Measurements from ENCODE around the gene SERPINA9. TPM values are rescaled to one million over a fixed set of nuclear protein-coding genes. Genes with fewer than 3 reads are reported as not detected.

SERPINA9 gene
- total and polyA plus RNA-seq, 4 donors, result not detected

DNA sequence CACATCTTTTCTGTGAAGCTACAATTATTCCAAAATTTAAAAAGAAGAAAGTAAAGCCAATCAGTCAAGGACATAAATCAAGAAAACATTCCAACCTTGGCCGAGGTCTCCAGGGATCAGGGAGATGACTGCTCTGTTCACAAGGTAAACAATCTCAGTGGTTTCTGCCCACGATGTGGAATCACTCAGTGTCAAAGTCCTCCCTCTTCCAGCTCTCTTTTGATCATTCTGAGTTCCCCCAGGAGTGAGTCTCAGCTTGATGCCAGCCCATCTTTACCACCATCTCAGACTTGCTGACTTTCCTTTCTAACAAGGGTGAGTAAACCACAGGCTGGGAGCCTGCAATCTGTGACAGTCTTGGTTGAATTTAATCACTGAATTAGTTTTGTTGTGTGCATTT lies 4.8 kb upstream of the SERPINA9 start:
- H3K4me1 ChIP-seq (ENCODE audit: control insufficient read depth, insufficient read depth, low read length), result peaks cover 3% of the 10 kb centered on the region
- WGBS (ENCODE audit: insufficient coverage), result 54% methylated on average over 2 of the region's 2 CpGs
- no peak for DNase-seq (ENCODE audit: low read depth in 4 of 6, low spot score in 6 of 6)
- H3K9me3 ChIP-seq (ENCODE audit: control insufficient read depth, insufficient read depth, low read length), result no peaks in the 10 kb centered on the region
- H3K36me3 ChIP-seq (ENCODE audit: control insufficient read depth, insufficient read depth, low read length), result no peaks in the 10 kb centered on the region
- no peak overlapping the region for H3K4me3 ChIP-seq (ENCODE audit: low read depth, low read length)
- H3K27ac ChIP-seq (ENCODE audit: low read depth, low read length), result no peak overlapping the region
- H3K27me3 ChIP-seq (ENCODE audit: control insufficient read depth, insufficient read depth, low read length), result no peaks in the 10 kb centered on the region

DNA sequence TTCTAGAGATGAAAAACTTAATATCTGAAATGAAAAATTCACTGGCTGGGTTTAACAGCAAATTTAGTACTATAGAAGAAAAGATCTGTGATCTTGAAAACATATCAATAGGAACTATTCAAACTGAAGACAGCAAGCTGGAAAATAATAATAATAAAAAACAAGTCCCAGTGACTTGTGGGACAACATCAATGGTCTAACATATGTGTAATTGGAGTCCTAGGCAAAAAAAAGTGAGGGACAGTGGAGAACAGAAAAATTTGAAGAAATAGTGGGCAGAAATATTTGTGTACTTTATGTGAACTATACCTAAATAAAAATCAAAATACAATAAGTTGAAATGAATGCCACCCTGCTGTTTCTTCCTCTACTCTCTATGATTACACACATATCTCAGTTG lies 2.4 kb upstream of the SERPINA9 start:
- no peak for DNase-seq (ENCODE audit: low read depth in 4 of 6, low spot score in 6 of 6)
- Histone ChIP-seq H3K4me3 (ENCODE audit: low read depth, low read length) (no peak overlapping the region), H3K27me3 (ENCODE audit: control insufficient read depth, insufficient read depth, low read length) (no peaks in the 10 kb centered on the region), H3K36me3 (ENCODE audit: control insufficient read depth, insufficient read depth, low read length) (no peaks in the 10 kb centered on the region), H3K4me1 (ENCODE audit: control insufficient read depth, insufficient read depth, low read length) (no peaks in the 10 kb centered on the region), H3K27ac (ENCODE audit: low read depth, low read length) (no peak overlapping the region), H3K9me3 (ENCODE audit: control insufficient read depth, insufficient read depth, low read length) (no peaks in the 10 kb centered on the region)

- Histone ChIP-seq H3K9me3 (ENCODE audit: control insufficient read depth, insufficient read depth, low read length) (no peaks in the 10 kb centered on the region), H3K27ac (ENCODE audit: low read depth, low read length) (no peak overlapping the region), H3K4me3 (ENCODE audit: low read depth, low read length) (no peak overlapping the region), H3K27me3 (ENCODE audit: control insufficient read depth, insufficient read depth, low read length) (no peaks in the 10 kb centered on the region), H3K36me3 (ENCODE audit: control insufficient read depth, insufficient read depth, low read length) (no peaks in the 10 kb centered on the region), H3K4me1 (ENCODE audit: control insufficient read depth, insufficient read depth, low read length) (no peaks in the 10 kb centered on the region)
- WGBS (ENCODE audit: insufficient coverage), result 78% methylated on average over 7 of the region's 7 CpGs
- DNase-seq (ENCODE audit: low read depth in 4 of 6, low spot score in 6 of 6), result no peak
Measured at GRCh38 chr14:94474581-94475031, 1.4 kb downstream of the SERPINA9 start.

DNA sequence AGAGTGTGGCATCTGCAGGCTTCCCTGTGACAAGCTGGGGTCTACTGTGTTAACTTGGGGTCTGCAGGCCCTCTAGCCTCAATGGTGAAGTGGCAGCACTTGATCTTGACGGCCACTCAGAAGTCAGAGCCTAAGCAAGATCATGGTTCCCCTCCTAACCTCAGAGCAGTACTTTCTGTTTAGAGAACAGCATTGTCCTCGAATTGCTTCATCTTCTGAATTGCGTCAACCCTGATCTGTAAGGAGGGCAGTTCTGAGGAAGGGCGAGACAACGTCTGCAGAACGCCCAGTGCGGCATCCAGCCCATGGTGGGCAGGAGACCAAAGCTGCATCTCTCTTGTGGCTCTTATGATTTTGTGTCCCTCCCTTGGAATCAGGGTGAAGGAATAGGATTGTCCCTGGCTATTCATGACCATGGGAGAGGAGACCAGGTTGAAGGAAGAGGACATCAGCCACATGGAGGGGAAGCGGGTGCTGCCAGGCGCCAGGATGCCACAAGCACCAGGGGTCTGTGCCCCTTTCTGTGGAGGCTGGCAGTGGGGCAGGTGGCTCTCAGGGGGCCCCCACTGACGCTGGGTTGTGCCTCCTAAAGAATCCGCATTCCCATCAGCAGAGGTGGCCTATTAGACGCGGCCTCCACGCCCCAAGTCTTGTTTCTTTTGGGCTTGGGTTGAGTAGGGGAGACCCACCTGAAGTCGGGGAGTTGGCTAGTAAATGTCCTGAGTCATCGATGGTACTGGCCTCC lies 2.2 kb downstream of the SERPINA9 start:
- H3K9me3 ChIP-seq (ENCODE audit: control insufficient read depth, insufficient read depth, low read length), result no peaks in the 10 kb centered on the region
- H3K4me3 ChIP-seq (ENCODE audit: low read depth, low read length), result no peak overlapping the region
- no peaks in the 10 kb centered on the region for H3K36me3 ChIP-seq (ENCODE audit: control insufficient read depth, insufficient read depth, low read length)
- DNase-seq (ENCODE audit: low read depth in 4 of 6, low spot score in 6 of 6), result no peak
- H3K27me3 ChIP-seq (ENCODE audit: control insufficient read depth, insufficient read depth, low read length), result no peaks in the 10 kb centered on the region
- 91% methylated on average over 16 of the region's 16 CpGs for WGBS (ENCODE audit: insufficient coverage)
- H3K4me1 ChIP-seq (ENCODE audit: control insufficient read depth, insufficient read depth, low read length), result no peaks in the 10 kb centered on the region
- H3K27ac ChIP-seq (ENCODE audit: low read depth, low read length), result no peak overlapping the region

GRCh38 chr14:94472842-94473241 lies 3.2 kb downstream of the SERPINA9 start:
- Histone ChIP-seq H3K36me3 (ENCODE audit: control insufficient read depth, insufficient read depth, low read length) (no peaks in the 10 kb centered on the region), H3K9me3 (ENCODE audit: control insufficient read depth, insufficient read depth, low read length) (no peaks in the 10 kb centered on the region), H3K4me1 (ENCODE audit: control insufficient read depth, insufficient read depth, low read length) (no peaks in the 10 kb centered on the region), H3K27me3 (ENCODE audit: control insufficient read depth, insufficient read depth, low read length) (no peaks in the 10 kb centered on the region), H3K4me3 (ENCODE audit: low read depth, low read length) (no peak overlapping the region), H3K27ac (ENCODE audit: low read depth, low read length) (no peak overlapping the region)
- WGBS (ENCODE audit: insufficient coverage), result 76% methylated on average over 4 of the region's 4 CpGs
- DNase-seq (ENCODE audit: low read depth in 4 of 6, low spot score in 6 of 6), result no peak

DNA sequence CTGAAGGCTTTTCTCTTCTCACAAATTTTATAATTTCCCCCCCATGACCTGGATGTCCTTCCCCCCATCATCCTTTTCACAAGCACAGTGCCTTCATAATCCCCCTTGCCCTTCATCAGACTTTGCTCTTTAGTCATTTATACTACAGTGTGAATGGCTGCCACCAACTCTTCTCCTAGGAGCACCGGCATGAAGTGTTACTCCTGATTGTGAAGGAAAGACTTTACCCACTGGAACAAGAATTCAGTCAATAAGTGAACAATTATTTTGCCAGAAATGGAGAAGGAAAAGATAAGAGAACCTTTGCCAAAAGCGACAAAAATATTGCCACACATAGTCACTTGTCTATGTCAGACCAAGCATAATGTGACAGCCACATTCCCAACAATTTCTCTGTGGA lies 5.0 kb downstream of the SERPINA9 start:
- H3K9me3 ChIP-seq (ENCODE audit: control insufficient read depth, insufficient read depth, low read length), result no peaks in the 10 kb centered on the region
- H3K4me1 ChIP-seq (ENCODE audit: control insufficient read depth, insufficient read depth, low read length), result no peaks in the 10 kb centered on the region
- H3K27me3 ChIP-seq (ENCODE audit: control insufficient read depth, insufficient read depth, low read length), result no peaks in the 10 kb centered on the region
- no peak overlapping the region for H3K27ac ChIP-seq (ENCODE audit: low read depth, low read length)
- DNase-seq (ENCODE audit: low read depth in 4 of 6, low spot score in 6 of 6), result no peak
- H3K36me3 ChIP-seq (ENCODE audit: control insufficient read depth, insufficient read depth, low read length), result no peaks in the 10 kb centered on the region
- H3K4me3 ChIP-seq (ENCODE audit: low read depth, low read length), result no peak overlapping the region
- no CpG with 5 or more reads among the region's 2 CpGs for WGBS (ENCODE audit: insufficient coverage)

GRCh38 chr14:94470311-94470710 lies 5.7 kb downstream of the SERPINA9 start:
- no peak overlapping the region for H3K4me3 ChIP-seq (ENCODE audit: low read depth, low read length)
- no peak for DNase-seq (ENCODE audit: low read depth in 4 of 6, low spot score in 6 of 6)
- H3K9me3 ChIP-seq (ENCODE audit: control insufficient read depth, insufficient read depth, low read length), result no peaks in the 10 kb centered on the region
- H3K27ac ChIP-seq (ENCODE audit: low read depth, low read length), result no peak overlapping the region
- no peaks in the 10 kb centered on the region for H3K4me1 ChIP-seq (ENCODE audit: control insufficient read depth, insufficient read depth, low read length)
- no peaks in the 10 kb centered on the region for H3K36me3 ChIP-seq (ENCODE audit: control insufficient read depth, insufficient read depth, low read length)
- no peaks in the 10 kb centered on the region for H3K27me3 ChIP-seq (ENCODE audit: control insufficient read depth, insufficient read depth, low read length)
- 75% methylated on average over 1 of the region's 2 CpGs for WGBS (ENCODE audit: insufficient coverage)

DNA sequence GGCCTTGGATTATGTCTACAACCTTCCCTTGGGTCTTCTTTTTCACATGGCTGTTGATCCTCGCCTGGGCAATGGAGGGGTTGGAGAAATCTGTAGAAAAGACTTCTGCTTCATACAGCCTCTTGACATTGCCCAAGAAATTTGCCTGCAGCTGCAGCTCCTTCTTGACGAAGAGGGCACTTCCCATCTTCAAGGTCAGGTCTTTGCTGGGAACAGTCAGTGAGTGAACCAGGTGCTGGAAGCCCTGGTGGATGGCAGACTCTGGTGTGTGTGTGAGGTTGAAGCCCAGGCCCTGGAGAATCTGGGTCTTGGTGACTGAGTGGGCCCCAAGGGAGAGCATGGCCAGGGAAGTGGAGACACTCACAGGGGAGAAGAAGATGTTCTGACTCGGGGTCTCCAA lies 6.7 kb downstream of the SERPINA9 start:
- no peaks in the 10 kb centered on the region for H3K36me3 ChIP-seq (ENCODE audit: control insufficient read depth, insufficient read depth, low read length)
- no peak for DNase-seq (ENCODE audit: low read depth in 4 of 6, low spot score in 6 of 6)
- no peak overlapping the region for H3K4me3 ChIP-seq (ENCODE audit: low read depth, low read length)
- H3K9me3 ChIP-seq (ENCODE audit: control insufficient read depth, insufficient read depth, low read length), result peaks cover 2% of the 10 kb centered on the region
- H3K27me3 ChIP-seq (ENCODE audit: control insufficient read depth, insufficient read depth, low read length), result no peaks in the 10 kb centered on the region
- no peaks in the 10 kb centered on the region for H3K4me1 ChIP-seq (ENCODE audit: control insufficient read depth, insufficient read depth, low read length)
- no peak overlapping the region for H3K27ac ChIP-seq (ENCODE audit: low read depth, low read length)
- WGBS (ENCODE audit: insufficient coverage), result 87% methylated on average over 3 of the region's 3 CpGs

- no peak for DNase-seq (ENCODE audit: low read depth in 4 of 6, low spot score in 6 of 6)
- H3K27me3 ChIP-seq (ENCODE audit: control insufficient read depth, insufficient read depth, low read length), result no peaks in the 10 kb centered on the region
- 94% methylated on average over 3 of the region's 4 CpGs for WGBS (ENCODE audit: insufficient coverage)
Measured at GRCh38 chr14:94467728-94468520, 8.1 kb downstream of the SERPINA9 start.

More at GRCh38 chr14:94467728-94468520, 8.1 kb downstream of the SERPINA9 start:
- H3K4me3 ChIP-seq (ENCODE audit: low read depth, low read length), result no peak overlapping the region
- H3K4me1 ChIP-seq (ENCODE audit: control insufficient read depth, insufficient read depth, low read length), result no peaks in the 10 kb centered on the region
- H3K36me3 ChIP-seq (ENCODE audit: control insufficient read depth, insufficient read depth, low read length), result no peaks in the 10 kb centered on the region
- H3K9me3 ChIP-seq (ENCODE audit: control insufficient read depth, insufficient read depth, low read length), result peaks cover 2% of the 10 kb centered on the region
- no peak overlapping the region for H3K27ac ChIP-seq (ENCODE audit: low read depth, low read length)
